Testis (tissue), 2 donors: Measurements from ENCODE around the gene LAIR1.
"Not testable (repeated sequence)": the region's sequence is repeated elsewhere in the genome, so short reads cannot be mapped to it uniquely, and the experiment has no call there.

ENCODE experiments used
- POLR2A ChIP-seq: fragments of 450-650 bp; IDR thresholded peaks from one replicate; pipeline ENCODE4 v1.6.1; 2017; ENCODE audit warnings: antibody characterized with exemption, mild to moderate bottlenecking, moderate library complexity
- TF ChIP-seq, protein P1 (sequence below), 3 experiments: fragments of 450-650 bp in 2 of 3; fragments of 200-600 bp in 1 of 3; sonication (generic) in 1 of 3; IDR thresholded peaks; one replicate each; pipeline ENCODE4 v1.5.1; 2016 to 2019; ENCODE audit warnings: antibody characterized with exemption in 3 of 3, mild to moderate bottlenecking in 2 of 3, moderate library complexity in 1 of 3

DNA sequence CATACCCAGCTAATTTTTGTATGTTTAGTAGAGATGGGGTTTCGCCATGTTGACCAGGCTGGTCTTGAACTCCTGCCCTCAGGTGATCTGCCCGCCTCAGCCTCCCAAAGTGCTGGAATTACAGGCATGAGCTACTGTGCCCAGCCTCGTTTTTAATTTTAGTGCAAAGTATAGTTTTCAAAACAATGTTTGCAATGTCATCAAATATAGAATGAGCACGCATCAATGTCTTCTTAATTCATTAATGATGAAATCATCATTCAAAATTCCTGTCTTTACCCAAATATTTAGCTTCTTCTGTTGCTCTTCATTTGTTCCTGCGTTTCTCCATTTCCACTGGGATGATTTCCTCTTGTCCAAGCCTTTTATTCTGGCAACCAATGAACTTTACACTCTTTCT lies 6.7 kb upstream of the LAIR1 start:
- TF ChIP-seq, protein P1, sequence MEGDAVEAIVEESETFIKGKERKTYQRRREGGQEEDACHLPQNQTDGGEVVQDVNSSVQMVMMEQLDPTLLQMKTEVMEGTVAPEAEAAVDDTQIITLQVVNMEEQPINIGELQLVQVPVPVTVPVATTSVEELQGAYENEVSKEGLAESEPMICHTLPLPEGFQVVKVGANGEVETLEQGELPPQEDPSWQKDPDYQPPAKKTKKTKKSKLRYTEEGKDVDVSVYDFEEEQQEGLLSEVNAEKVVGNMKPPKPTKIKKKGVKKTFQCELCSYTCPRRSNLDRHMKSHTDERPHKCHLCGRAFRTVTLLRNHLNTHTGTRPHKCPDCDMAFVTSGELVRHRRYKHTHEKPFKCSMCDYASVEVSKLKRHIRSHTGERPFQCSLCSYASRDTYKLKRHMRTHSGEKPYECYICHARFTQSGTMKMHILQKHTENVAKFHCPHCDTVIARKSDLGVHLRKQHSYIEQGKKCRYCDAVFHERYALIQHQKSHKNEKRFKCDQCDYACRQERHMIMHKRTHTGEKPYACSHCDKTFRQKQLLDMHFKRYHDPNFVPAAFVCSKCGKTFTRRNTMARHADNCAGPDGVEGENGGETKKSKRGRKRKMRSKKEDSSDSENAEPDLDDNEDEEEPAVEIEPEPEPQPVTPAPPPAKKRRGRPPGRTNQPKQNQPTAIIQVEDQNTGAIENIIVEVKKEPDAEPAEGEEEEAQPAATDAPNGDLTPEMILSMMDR (IDR thresholded peaks at IDR 0.05), result not testable (repeated sequence)
- not testable (repeated sequence) for TF ChIP-seq POLR2A
